Measurements from ENCODE around the gene PSPN. TPM values are rescaled to one million over a fixed set of nuclear protein-coding genes. Genes with fewer than 3 reads are reported as not detected.

Gene PSPN
- total and polyA plus RNA-seq, 2 of the 13 experiments (the other 11 are each of a cell fraction or from before 2014, with no cell fraction given), result 0.69 to 1.1 TPM

- TF ChIP-seq SNAPC4 (CRISPR knock-in tag; IDR thresholded peaks at IDR 0.05), result no peak
- TF ChIP-seq CCDC6 (CRISPR knock-in tag; IDR thresholded peaks at IDR 0.05), result no peak
- no peak for TF ChIP-seq FOXJ3 (CRISPR knock-in tag; IDR thresholded peaks at IDR 0.05; ENCODE audit: borderline replicate concordance)
- no peak for TF ChIP-seq SETDB1 (CRISPR knock-in tag; IDR thresholded peaks at IDR 0.05; ENCODE audit: borderline replicate concordance)
- no peak for TF ChIP-seq U2AF2 (IDR thresholded peaks at IDR 0.05; ENCODE audit: low read depth, low read length)
- TF ChIP-seq, protein P1, sequence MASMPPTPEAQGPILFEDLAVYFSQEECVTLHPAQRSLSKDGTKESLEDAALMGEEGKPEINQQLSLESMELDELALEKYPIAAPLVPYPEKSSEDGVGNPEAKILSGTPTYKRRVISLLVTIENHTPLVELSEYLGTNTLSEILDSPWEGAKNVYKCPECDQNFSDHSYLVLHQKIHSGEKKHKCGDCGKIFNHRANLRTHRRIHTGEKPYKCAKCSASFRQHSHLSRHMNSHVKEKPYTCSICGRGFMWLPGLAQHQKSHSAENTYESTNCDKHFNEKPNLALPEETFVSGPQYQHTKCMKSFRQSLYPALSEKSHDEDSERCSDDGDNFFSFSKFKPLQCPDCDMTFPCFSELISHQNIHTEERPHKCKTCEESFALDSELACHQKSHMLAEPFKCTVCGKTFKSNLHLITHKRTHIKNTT (CRISPR knock-in tag; IDR thresholded peaks at IDR 0.05), result no peak
- TF ChIP-seq ZNF773 (CRISPR knock-in tag; IDR thresholded peaks at IDR 0.05; ENCODE audit: borderline replicate concordance), result no peak
- no peak for TF ChIP-seq CBFB (CRISPR knock-in tag; IDR thresholded peaks at IDR 0.05)
- TF ChIP-seq ZSCAN21 (CRISPR knock-in tag; IDR thresholded peaks at IDR 0.05; ENCODE audit: borderline replicate concordance), result no peak
These were observed 2.8 kb upstream of the PSPN start (continued) for GRCh38 chr19:6378486-6378885.

Measured in HepG2 (cell line).